GM18508 (cell line): ENCODE measurements around the gene IDH3B.

ENCODE experiments used
- ATAC-seq: cut with Tn5 transposase; IDR thresholded peaks from one replicate; pipeline ENCODE4 v1.9.1; 2021; ENCODE audit warnings: moderate number of reproducible peaks; ENCODE audit not compliant: insufficient read depth, unreplicated experiment

Gene IDH3B

DNA sequence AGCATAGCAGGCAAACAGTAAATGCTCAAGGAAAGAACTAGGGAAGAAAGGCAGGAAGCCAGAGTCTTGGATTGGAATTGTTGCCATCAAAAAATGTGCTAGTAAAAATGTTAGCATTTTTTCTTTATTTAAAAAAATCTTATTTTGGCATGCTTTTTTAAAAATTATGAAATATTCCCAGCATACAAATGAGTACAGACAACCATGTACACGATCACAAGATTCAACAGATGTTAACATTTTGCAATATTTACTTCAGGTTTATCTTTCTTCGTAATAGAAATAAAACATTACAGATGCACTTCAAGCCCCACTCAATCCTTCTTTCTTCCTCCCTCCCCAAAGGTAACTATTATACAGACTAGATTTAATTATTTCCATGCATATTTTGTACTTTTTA, 39.0 kb downstream of the IDH3B start:
- ATAC-seq, result no peak

- ATAC-seq, result no peak
Observed at GRCh38 chr20:2624190-2624589, 39.8 kb downstream of the IDH3B start.

DNA sequence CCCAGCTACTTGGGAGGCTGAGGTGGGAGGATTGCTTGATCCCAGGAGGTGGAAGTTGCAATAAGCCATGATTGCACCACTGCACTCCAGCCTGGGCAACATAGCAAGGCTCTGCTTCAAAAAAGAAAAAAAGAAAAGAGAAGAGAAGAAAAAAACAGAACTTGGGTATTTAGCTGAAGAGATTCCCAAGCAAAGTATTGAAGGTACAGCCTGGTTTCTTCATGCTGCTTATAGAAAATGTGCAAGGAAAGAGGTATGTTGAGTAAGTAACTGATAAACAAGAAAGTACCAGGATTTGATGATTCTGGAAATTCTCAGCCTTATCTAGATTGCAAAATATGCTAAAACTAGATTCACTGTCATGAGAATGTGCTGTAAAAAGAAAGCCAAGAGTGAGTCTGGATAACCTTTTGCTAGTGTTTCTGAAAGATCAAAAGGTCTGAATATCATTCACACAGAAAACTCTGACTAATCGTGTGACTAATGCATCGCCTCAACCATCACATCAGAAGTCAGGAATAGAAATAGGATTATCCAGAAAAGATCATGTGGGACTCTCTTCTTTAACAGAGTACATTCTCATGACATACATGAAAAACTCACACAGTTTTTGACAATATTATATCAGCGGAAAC, 43.9 kb downstream of the IDH3B start:
- no peak for ATAC-seq

DNA sequence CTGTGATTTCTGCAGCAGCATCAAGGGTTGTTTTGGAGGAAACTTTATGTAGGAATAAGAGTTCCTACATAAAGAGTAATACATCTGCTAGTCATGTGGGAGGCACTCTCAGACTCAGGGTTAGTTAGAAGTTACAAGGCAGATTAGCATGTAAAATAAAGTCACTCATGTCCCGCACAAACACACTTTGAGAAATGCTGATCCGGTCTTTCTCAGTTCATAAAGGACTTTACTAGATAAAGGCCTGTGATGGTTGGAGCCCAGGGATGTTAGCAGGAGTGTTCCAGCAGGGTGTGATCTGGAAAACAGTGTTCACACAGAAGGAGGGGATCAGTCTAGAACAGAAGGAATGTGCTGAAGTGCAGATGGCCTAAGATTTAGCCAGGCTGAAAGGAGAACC, 44.7 kb downstream of the IDH3B start:
- ATAC-seq, result no peak

GRCh38 chr20:2618815-2619214, 45.2 kb downstream of the IDH3B start:
- ATAC-seq, result no peak

- no peak for ATAC-seq
Observed at GRCh38 chr20:2617099-2617714, 46.8 kb downstream of the IDH3B start.

DNA sequence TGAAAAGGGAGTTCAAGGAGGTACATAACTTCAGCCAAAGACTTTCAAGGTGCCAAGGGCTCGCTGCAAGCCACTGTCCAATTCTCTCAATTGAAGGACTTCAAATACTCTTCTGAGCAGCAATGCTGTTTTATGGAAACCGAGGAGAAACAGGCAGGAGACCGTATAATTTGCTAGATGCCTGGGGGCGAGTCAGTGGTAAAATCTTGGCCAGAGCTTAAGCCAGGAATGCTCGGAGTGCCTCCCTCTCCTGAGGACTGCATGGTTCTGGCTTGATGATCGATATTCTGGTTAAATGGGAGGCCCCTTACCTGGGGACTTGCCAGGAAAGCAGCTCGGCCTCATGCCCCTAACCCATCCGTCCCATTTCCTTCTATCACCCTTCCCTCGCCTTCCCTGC, 47.4 kb downstream of the IDH3B start:
- no peak for ATAC-seq

- ATAC-seq, result no peak
Observed at GRCh38 chr20:2612073-2612472, 51.9 kb downstream of the IDH3B start.

- no peak for ATAC-seq
Observed at GRCh38 chr20:2610941-2611720, 52.9 kb downstream of the IDH3B start.

DNA sequence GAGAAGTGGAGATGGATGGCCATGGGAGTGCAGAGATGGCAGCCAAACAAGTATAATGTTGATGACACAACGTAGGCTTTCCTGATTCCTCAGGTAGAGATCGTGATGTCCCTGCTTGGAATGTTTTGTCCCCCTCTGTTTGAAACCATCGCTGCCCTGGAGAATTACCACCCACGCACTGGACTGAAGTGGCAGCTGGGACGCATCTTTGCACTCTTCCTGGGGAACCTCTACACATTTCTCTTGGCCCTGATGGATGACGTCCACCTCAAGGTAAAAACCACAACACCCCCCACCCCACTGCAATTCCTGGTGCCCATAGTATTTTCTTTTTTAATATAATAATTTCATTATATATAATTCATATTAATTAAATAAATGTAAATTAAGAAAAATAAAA, 53.7 kb downstream of the IDH3B start:
- ATAC-seq, result no peak
